HCT116 (cell line): ENCODE measurements around the gene TRIML2. TPM values are rescaled to one million over a fixed set of nuclear protein-coding genes. Genes with fewer than 3 reads are reported as not detected.

Source experiments
- ATAC-seq: fragments of 200-7000 bp; cut with Tn5 transposase; 2 replicates; pipeline ENCODE4 v1.9.1; 2020; ENCODE audit warnings: mild to moderate bottlenecking, moderate library complexity
- BruUV-seq: library from RNA; stranded (reverse); fragments of 400-500 nt; replicated peaks from 2 replicates; lab custom pipeline; 2021; lab: Mats Ljungman, UMichigan
- CTCF ChIA-PET: fragments of 300-600 bp; sonication (Branson Sonifier 250); formaldehyde crosslinking; loops from one replicate; lab custom pipeline; 2021; ENCODE audit warnings: antibody characterized with exemption; lab: Charles Lee
- POLR2A ChIA-PET: fragments of 300-600, 350-600 bp; sonication (Branson Sonifier 250); formaldehyde crosslinking; loops from one replicate; lab custom pipeline; 2021; ENCODE audit warnings: antibody characterized with exemption; lab: Charles Lee
- RAD21 ChIA-PET, 2 experiments: fragments of 300-600 bp; sonication (Branson Sonifier 250); formaldehyde crosslinking; loops; one replicate each; lab custom pipeline; 2023; ENCODE audit warnings: low total read pairs in 2 of 2; ENCODE audit not compliant: uncharacterized antibody in 2 of 2, unreplicated experiment in 2 of 2, low non-redundant PET in 1 of 2; lab: Charles Lee
- DNase-seq: peaks from one replicate; pipeline ENCODE4 v3.0.0-alpha.2; 2010; ENCODE audit warnings: low read depth, low spot score
- H2AFZ ChIP-seq: fragments of 200-600 bp; shearing (Covaris generic), sonication (generic); 2 replicates; pipeline ENCODE4 v1.6.1; 2017; ENCODE audit warnings: low read depth, mixed run types, mixed read lengths, antibody characterized with exemption, low read length; ENCODE audit not compliant: poor library complexity, severe bottlenecking
- H3K27ac ChIP-seq: 2 replicates; pipeline ENCODE4 v1.5.1; 2012; ENCODE audit warnings: low read depth, low read length
- H3K27me3 ChIP-seq: fragments of 200-600 bp; sonication (generic); 2 replicates; pipeline ENCODE4 v1.6.1; 2016; ENCODE audit warnings: mixed run types, low read length, mixed read lengths; ENCODE audit not compliant: insufficient read depth
- H3K36me3 ChIP-seq, 2 experiments: fragments of 200-500 bp in 1 of 2; fragments of 200-600 bp in 1 of 2; sonication (Bioruptor generic) in 1 of 2; sonication (generic) in 1 of 2; 2 replicates each; pipeline versions ENCODE4 v1.5.1 to v1.6.1; 2014 to 2016; ENCODE audit warnings: low read length in 2 of 2, inconsistent platforms in 1 of 2, mixed read lengths in 1 of 2, mixed run types in 1 of 2; ENCODE audit not compliant: insufficient read depth in 2 of 2, control insufficient read depth in 1 of 2
- H3K4me1 ChIP-seq, 2 experiments: fragments of 200-600 bp in 1 of 2; sonication (generic) in 1 of 2; 2 replicates each; pipeline versions ENCODE4 v1.5.1 to v1.6.1; 2012 to 2017; ENCODE audit warnings: low read length in 2 of 2, inconsistent platforms in 1 of 2, mild to moderate bottlenecking in 1 of 2, mixed read lengths in 1 of 2, mixed run types in 1 of 2, moderate library complexity in 1 of 2; ENCODE audit not compliant: insufficient read depth in 2 of 2, control insufficient read depth in 1 of 2
- H3K4me2 ChIP-seq: fragments of 200-600 bp; sonication (generic); 2 replicates; pipeline ENCODE4 v1.6.1; 2017; ENCODE audit warnings: mixed run types, low read length, mixed read lengths
- H3K4me3 ChIP-seq, 2 experiments: fragments of 200-600 bp in 1 of 2; sonication (generic) in 1 of 2; replicated peaks in 1 of 2; 2 replicates each; pipeline ENCODE4 v1.5.1; 2011 to 2016; ENCODE audit warnings: low read length in 2 of 2, control low read depth in 1 of 2, low read depth in 1 of 2, mild to moderate bottlenecking in 1 of 2, mixed read lengths in 1 of 2, mixed run types in 1 of 2
- H3K79me2 ChIP-seq: fragments of 200-600 bp; sonication (generic); 2 replicates; pipeline ENCODE4 v1.6.1; 2017; ENCODE audit warnings: mild to moderate bottlenecking, mixed run types, low read length, moderate library complexity, mixed read lengths; ENCODE audit not compliant: insufficient read depth
- H3K9ac ChIP-seq: fragments of 200-600 bp; sonication (generic); 2 replicates; pipeline ENCODE4 v1.6.1; 2016; ENCODE audit warnings: low read length, mixed read lengths
- H3K9me2 ChIP-seq: fragments of 200-600 bp; sonication (generic), shearing (Covaris generic); 2 replicates; pipeline ENCODE4 v1.6.1; 2017; ENCODE audit warnings: mixed run types, mild to moderate bottlenecking, moderate library complexity; ENCODE audit not compliant: insufficient read depth
- H3K9me3 ChIP-seq, 2 experiments: fragments of 200-500 bp in 1 of 2; fragments of 200-600 bp in 1 of 2; sonication (Bioruptor generic) in 1 of 2; sonication (generic) in 1 of 2; 2 replicates each; pipeline ENCODE4 v1.6.1; 2014 to 2017; ENCODE audit warnings: low read length in 2 of 2, mixed read lengths in 2 of 2, inconsistent platforms in 1 of 2, low read depth in 1 of 2, mild to moderate bottlenecking in 1 of 2, mixed run types in 1 of 2, moderate library complexity in 1 of 2; ENCODE audit not compliant: control insufficient read depth in 1 of 2, insufficient read depth in 1 of 2
- H4K20me1 ChIP-seq: fragments of 200-600 bp; sonication (generic), shearing (Covaris generic); 2 replicates; pipeline ENCODE4 v1.6.1; 2017; ENCODE audit warnings: mixed run types, mild to moderate bottlenecking, moderate library complexity; ENCODE audit not compliant: insufficient read depth
- CBX3 ChIP-seq: IDR thresholded peaks from 2 replicates; pipeline ENCODE4 v1.6.1; 2012; ENCODE audit warnings: low read depth
- CEBPB ChIP-seq: IDR thresholded peaks from 2 replicates; pipeline ENCODE4 v1.6.1; 2012; ENCODE audit warnings: low read depth
- ELF1 ChIP-seq: IDR thresholded peaks from 2 replicates; pipeline ENCODE4 v1.6.1; 2012; ENCODE audit warnings: low read depth, borderline replicate concordance
- EZH2 ChIP-seq: fragments of 200-600 bp; sonication (generic); IDR thresholded peaks from 2 replicates; pipeline ENCODE4 v1.6.1; 2017; ENCODE audit warnings: antibody characterized with exemption, mixed run types
- EZH2phosphoT487 ChIP-seq: fragments of 200-600 bp; IDR thresholded peaks from 2 replicates; pipeline ENCODE4 v1.6.1; 2018; ENCODE audit warnings: antibody characterized with exemption, borderline replicate concordance
- FOSL1 ChIP-seq: IDR thresholded peaks from 2 replicates; pipeline ENCODE4 v1.6.1; 2012; ENCODE audit warnings: low read depth
- JUND ChIP-seq: IDR thresholded peaks from 2 replicates; pipeline ENCODE4 v1.6.1; 2012
- POLR2A ChIP-seq: IDR thresholded peaks from 2 replicates; pipeline ENCODE4 v1.7.0; 2011; ENCODE audit warnings: borderline replicate concordance; ENCODE audit not compliant: insufficient read depth, insufficient read length; ENCODE audit errors: extremely low read depth
- POLR2AphosphoS5 ChIP-seq: IDR thresholded peaks from 2 replicates; pipeline ENCODE4 v1.6.1; 2011; ENCODE audit warnings: mild to moderate bottlenecking, low read depth, low read length, moderate library complexity
- RAD21 ChIP-seq: IDR thresholded peaks from 2 replicates; pipeline ENCODE4 v1.6.1; 2012; ENCODE audit warnings: low read depth, mild to moderate bottlenecking
- SIN3A ChIP-seq: IDR thresholded peaks from 2 replicates; pipeline ENCODE4 v1.6.1; 2012; ENCODE audit warnings: low read depth
- SP1 ChIP-seq: IDR thresholded peaks from 2 replicates; pipeline ENCODE4 v1.6.1; 2012; ENCODE audit warnings: low read depth
- TCF7L2 ChIP-seq: IDR thresholded peaks from 2 replicates; pipeline ENCODE4 v1.7.0; 2011; ENCODE audit warnings: borderline replicate concordance, inconsistent platforms; ENCODE audit not compliant: insufficient read depth, insufficient read length; ENCODE audit errors: extremely low read depth
- YY1 ChIP-seq: IDR thresholded peaks from 2 replicates; pipeline ENCODE4 v1.6.1; 2011; ENCODE audit warnings: low read length, low read depth, moderate library complexity, mild to moderate bottlenecking; ENCODE audit not compliant: insufficient replicate concordance; ENCODE audit errors: extremely low read depth
- ZFX ChIP-seq: fragments of 450-650 bp; IDR thresholded peaks from 2 replicates; pipeline ENCODE4 v1.6.1; 2017
- intact Hi-C: fragments of 100-400 bp; cut with micrococcal nuclease; formaldehyde crosslinking; loops from 2 replicates; pipeline ENCODE4 v1.10.0; 2022
- total RNA-seq: library from RNA; stranded (reverse); gene quantifications from one replicate; pipeline ENCODE4 v1.2.1, GENCODE V29; 2021; ENCODE audit not compliant: unreplicated experiment
- TF ChIP-seq, protein P1 (sequence below): IDR thresholded peaks from 2 replicates; pipeline ENCODE4 v1.6.1; 2012; ENCODE audit warnings: low read depth
- TF ChIP-seq, protein P2 (sequence below): IDR thresholded peaks from 2 replicates; pipeline ENCODE4 v1.6.1; 2012
- TF ChIP-seq, protein P3 (sequence below): IDR thresholded peaks from 2 replicates; pipeline ENCODE4 v1.6.1; 2012
- TF ChIP-seq, protein P4 (sequence below): IDR thresholded peaks from 2 replicates; pipeline ENCODE4 v1.6.1; 2011; ENCODE audit warnings: mild to moderate bottlenecking, low read length, moderate library complexity; ENCODE audit not compliant: insufficient replicate concordance; ENCODE audit errors: extremely low read depth

The TRIML2 gene
- total RNA-seq, 1 experiment from 2014 or later: 6.3 TPM

DNA sequence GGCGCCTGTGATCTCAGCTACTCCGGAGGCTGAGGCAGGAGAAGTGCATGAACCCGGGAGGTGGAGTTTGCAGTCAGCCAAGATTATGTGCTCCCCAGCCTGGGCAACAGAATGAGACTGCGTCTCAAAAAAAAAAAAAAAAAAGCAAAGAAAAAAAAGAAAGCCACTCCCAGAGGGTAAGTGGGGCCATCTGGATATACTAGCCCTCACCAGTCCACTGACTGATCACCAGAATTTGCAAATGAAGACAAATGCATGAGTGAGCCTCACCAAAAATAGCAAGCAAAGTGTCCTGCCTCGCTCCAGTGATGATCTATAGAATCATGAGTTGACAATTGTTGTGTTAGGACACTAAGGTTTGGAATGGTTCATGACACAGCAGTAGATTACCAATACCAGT, 66.2 kb downstream of the TRIML2 start:
- no peaks in the 10 kb centered on the region for H3K36me3 ChIP-seq
- H3K27me3 ChIP-seq: no peaks in the 10 kb centered on the region
- H3K27ac ChIP-seq: no peak overlapping the region
- ChIA-PET POLR2A (no interaction called here), CTCF (no interaction called here), RAD21 (no interaction called here)
- no peak for ATAC-seq
- BruUV-seq: no TSS peak
- H3K9me3 ChIP-seq: no peaks in the 10 kb centered on the region
- no peak for DNase-seq
- H2AFZ ChIP-seq: no peak overlapping the region
- H3K9me2 ChIP-seq: no peaks in the 10 kb centered on the region
- no peak overlapping the region for H3K4me3 ChIP-seq
- no peaks in the 10 kb centered on the region for H4K20me1 ChIP-seq
- H3K4me1 ChIP-seq: no peaks in the 10 kb centered on the region; a peak in 2 of 4 replicates
- intact Hi-C loops: no loop called here
- no peak overlapping the region for H3K4me2 ChIP-seq
- no peaks in the 10 kb centered on the region for H3K79me2 ChIP-seq
- TF ChIP-seq CEBPB: no peak
- TF ChIP-seq YY1: no peak
- no peak for TF ChIP-seq JUND
- TF ChIP-seq, protein P1, sequence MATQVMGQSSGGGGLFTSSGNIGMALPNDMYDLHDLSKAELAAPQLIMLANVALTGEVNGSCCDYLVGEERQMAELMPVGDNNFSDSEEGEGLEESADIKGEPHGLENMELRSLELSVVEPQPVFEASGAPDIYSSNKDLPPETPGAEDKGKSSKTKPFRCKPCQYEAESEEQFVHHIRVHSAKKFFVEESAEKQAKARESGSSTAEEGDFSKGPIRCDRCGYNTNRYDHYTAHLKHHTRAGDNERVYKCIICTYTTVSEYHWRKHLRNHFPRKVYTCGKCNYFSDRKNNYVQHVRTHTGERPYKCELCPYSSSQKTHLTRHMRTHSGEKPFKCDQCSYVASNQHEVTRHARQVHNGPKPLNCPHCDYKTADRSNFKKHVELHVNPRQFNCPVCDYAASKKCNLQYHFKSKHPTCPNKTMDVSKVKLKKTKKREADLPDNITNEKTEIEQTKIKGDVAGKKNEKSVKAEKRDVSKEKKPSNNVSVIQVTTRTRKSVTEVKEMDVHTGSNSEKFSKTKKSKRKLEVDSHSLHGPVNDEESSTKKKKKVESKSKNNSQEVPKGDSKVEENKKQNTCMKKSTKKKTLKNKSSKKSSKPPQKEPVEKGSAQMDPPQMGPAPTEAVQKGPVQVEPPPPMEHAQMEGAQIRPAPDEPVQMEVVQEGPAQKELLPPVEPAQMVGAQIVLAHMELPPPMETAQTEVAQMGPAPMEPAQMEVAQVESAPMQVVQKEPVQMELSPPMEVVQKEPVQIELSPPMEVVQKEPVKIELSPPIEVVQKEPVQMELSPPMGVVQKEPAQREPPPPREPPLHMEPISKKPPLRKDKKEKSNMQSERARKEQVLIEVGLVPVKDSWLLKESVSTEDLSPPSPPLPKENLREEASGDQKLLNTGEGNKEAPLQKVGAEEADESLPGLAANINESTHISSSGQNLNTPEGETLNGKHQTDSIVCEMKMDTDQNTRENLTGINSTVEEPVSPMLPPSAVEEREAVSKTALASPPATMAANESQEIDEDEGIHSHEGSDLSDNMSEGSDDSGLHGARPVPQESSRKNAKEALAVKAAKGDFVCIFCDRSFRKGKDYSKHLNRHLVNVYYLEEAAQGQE: no peak
- no peak for TF ChIP-seq ZFX
- no peak for TF ChIP-seq POLR2AphosphoS5
- TF ChIP-seq TCF7L2: no peak
- TF ChIP-seq, protein P2, sequence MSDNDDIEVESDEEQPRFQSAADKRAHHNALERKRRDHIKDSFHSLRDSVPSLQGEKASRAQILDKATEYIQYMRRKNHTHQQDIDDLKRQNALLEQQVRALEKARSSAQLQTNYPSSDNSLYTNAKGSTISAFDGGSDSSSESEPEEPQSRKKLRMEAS: no peak
- TF ChIP-seq RAD21: no peak
- TF ChIP-seq, protein P3, sequence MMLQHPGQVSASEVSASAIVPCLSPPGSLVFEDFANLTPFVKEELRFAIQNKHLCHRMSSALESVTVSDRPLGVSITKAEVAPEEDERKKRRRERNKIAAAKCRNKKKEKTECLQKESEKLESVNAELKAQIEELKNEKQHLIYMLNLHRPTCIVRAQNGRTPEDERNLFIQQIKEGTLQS: no peak
- no peak for TF ChIP-seq FOSL1
- TF ChIP-seq EZH2: no peak
- no peak for TF ChIP-seq ELF1
- TF ChIP-seq, protein P4, sequence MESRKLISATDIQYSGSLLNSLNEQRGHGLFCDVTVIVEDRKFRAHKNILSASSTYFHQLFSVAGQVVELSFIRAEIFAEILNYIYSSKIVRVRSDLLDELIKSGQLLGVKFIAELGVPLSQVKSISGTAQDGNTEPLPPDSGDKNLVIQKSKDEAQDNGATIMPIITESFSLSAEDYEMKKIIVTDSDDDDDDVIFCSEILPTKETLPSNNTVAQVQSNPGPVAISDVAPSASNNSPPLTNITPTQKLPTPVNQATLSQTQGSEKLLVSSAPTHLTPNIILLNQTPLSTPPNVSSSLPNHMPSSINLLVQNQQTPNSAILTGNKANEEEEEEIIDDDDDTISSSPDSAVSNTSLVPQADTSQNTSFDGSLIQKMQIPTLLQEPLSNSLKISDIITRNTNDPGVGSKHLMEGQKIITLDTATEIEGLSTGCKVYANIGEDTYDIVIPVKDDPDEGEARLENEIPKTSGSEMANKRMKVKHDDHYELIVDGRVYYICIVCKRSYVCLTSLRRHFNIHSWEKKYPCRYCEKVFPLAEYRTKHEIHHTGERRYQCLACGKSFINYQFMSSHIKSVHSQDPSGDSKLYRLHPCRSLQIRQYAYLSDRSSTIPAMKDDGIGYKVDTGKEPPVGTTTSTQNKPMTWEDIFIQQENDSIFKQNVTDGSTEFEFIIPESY: no peak
- no peak for TF ChIP-seq POLR2A
- TF ChIP-seq CBX3: no peak
- no peak for TF ChIP-seq EZH2phosphoT487
- TF ChIP-seq SIN3A: no peak
- no peak for TF ChIP-seq SP1
- H3K9ac ChIP-seq: no peak overlapping the region
